ENCODE measurements around the gene BTBD10.

- TF ChIP-seq CTCF (IDR thresholded peaks at IDR 0.05), result no peak
- no peak for TF ChIP-seq POLR2A (IDR thresholded peaks at IDR 0.05)
Observed at GRCh38 chr11:13348305-13348704, 114.7 kb downstream of the BTBD10 start.
